MM.1S (cell line): ENCODE results near the gene MRLN.

Source experiments
- CTCF ChIP-seq: fragments of 300-600 bp; sonication (generic); IDR thresholded peaks from 2 replicates; pipeline ENCODE4 v1.5.1; 2016; ENCODE audit warnings: antibody characterized with exemption, low read length, mixed read lengths
- EZH2 ChIP-seq: fragments of 300-600 bp; sonication (generic); optimal IDR thresholded peaks from 2 replicates; pipeline ENCODE3; 2017; ENCODE audit warnings: low read depth, mild to moderate bottlenecking, antibody characterized with exemption, low read length, mixed read lengths
- EZH2phosphoT487 ChIP-seq: fragments of 300-600 bp; sonication (generic); IDR thresholded peaks from 2 replicates; pipeline ENCODE4 v1.6.1; 2018; ENCODE audit warnings: antibody characterized with exemption, low read length

GRCh38 chr10:59687657-59688056 is 65.6 kb downstream of the MRLN start:
- TF ChIP-seq EZH2 (no peak), CTCF (no peak), EZH2phosphoT487 (no peak)
